PC-9 (cell line): ENCODE measurements around the gene BHLHE41. TPM values are rescaled to one million over a fixed set of nuclear protein-coding genes. Genes with fewer than 3 reads are reported as not detected.

Experiments
- BruUV-seq: library from RNA; stranded (reverse); fragments of 400-500 nt; replicated peaks from 2 replicates; lab custom pipeline; 2021; lab: Mats Ljungman, UMichigan
- CTCF ChIA-PET: fragments of 300-600 bp; sonication (Branson Sonifier 250); formaldehyde crosslinking; loops from one replicate; lab custom pipeline; 2022; ENCODE audit warnings: antibody characterized with exemption; lab: Charles Lee
- POLR2A ChIA-PET: fragments of 300-600 bp; sonication (Branson Sonifier 250); formaldehyde crosslinking; loops from one replicate; lab custom pipeline; 2022; ENCODE audit warnings: antibody characterized with exemption; ENCODE audit not compliant: unreplicated experiment; lab: Charles Lee
- DNase-seq, 2 experiments: peaks; one replicate each; pipeline versions ENCODE4 v3.0.0 to v3.0.0-alpha.2; 2015 to 2022; ENCODE audit warnings: mixed read lengths in 1 of 2
- H2AFZ ChIP-seq: fragments of 200-600 bp; sonication (generic); 2 replicates; pipeline ENCODE4 v1.8.1; 2017; ENCODE audit warnings: antibody characterized with exemption
- H3F3A ChIP-seq: fragments of 200-600 bp; sonication (generic); 2 replicates; pipeline ENCODE4 v1.8.1; 2017; ENCODE audit warnings: antibody characterized with exemption, mild to moderate bottlenecking, low read depth; ENCODE audit not compliant: insufficient read depth
- H3K27ac ChIP-seq: fragments of 200-600 bp; sonication (generic); 2 replicates; pipeline ENCODE4 v1.6.1; 2016; ENCODE audit warnings: mixed run types
- H3K27me3 ChIP-seq: fragments of 200-600 bp; sonication (generic); 2 replicates; pipeline ENCODE4 v1.6.1; 2016; ENCODE audit warnings: low read depth, mixed run types; ENCODE audit not compliant: insufficient read depth
- H3K36me3 ChIP-seq: fragments of 200-600 bp; sonication (generic); 2 replicates; pipeline ENCODE4 v1.6.1; 2016; ENCODE audit warnings: low read depth, mixed run types
- H3K4me1 ChIP-seq: fragments of 200-600 bp; sonication (generic); replicated peaks from 2 replicates; pipeline ENCODE4 v1.6.1; 2016; ENCODE audit warnings: mixed run types; ENCODE audit not compliant: insufficient read depth
- H3K4me2 ChIP-seq: fragments of 200-600 bp; sonication (generic); 2 replicates; pipeline ENCODE4 v1.6.1; 2017; ENCODE audit warnings: mixed run types
- H3K4me3 ChIP-seq: fragments of 200-600 bp; sonication (generic); 2 replicates; pipeline ENCODE4 v1.6.1; 2016; ENCODE audit warnings: mixed run types
- H3K79me2 ChIP-seq: fragments of 200-600 bp; sonication (generic); 2 replicates; pipeline ENCODE4 v1.6.1; 2017; ENCODE audit warnings: low read depth, mixed run types
- H3K9me2 ChIP-seq: fragments of 200-600 bp; sonication (generic); 2 replicates; pipeline ENCODE4 v1.8.1; 2017; ENCODE audit warnings: mild to moderate bottlenecking; ENCODE audit not compliant: insufficient read depth
- H3K9me3 ChIP-seq: fragments of 200-600 bp; sonication (generic); 2 replicates; pipeline ENCODE4 v1.8.1; 2016; ENCODE audit warnings: low read depth; ENCODE audit not compliant: insufficient read depth
- H4K20me1 ChIP-seq: fragments of 200-600 bp; sonication (generic); 2 replicates; pipeline ENCODE4 v1.8.1; 2017; ENCODE audit not compliant: insufficient read depth
- EZH2 ChIP-seq: fragments of 200-600 bp; sonication (generic); IDR thresholded peaks from 2 replicates; pipeline ENCODE4 v1.8.0; 2017; ENCODE audit warnings: antibody characterized with exemption, low read depth
- intact Hi-C: fragments of 100-400 bp; cut with micrococcal nuclease; formaldehyde crosslinking; loops from one replicate; pipeline ENCODE4 v1.10.0; 2022; ENCODE audit not compliant: unreplicated experiment
- total RNA-seq: library from RNA; stranded (reverse); gene quantifications from 2 replicates; pipeline ENCODE4 v1.2.3, GENCODE V29; 2021
- TF ChIP-seq, protein P1 (sequence below): fragments of 200-600 bp; sonication (generic); conservative IDR thresholded peaks from 2 replicates; pipeline ENCODE4 v1.6.1; 2017; ENCODE audit warnings: mixed run types, antibody characterized with exemption, mild to moderate bottlenecking, moderate library complexity

The BHLHE41 gene
- total RNA-seq, 1 experiment from 2014 or later, result 57.1 TPM

DNA sequence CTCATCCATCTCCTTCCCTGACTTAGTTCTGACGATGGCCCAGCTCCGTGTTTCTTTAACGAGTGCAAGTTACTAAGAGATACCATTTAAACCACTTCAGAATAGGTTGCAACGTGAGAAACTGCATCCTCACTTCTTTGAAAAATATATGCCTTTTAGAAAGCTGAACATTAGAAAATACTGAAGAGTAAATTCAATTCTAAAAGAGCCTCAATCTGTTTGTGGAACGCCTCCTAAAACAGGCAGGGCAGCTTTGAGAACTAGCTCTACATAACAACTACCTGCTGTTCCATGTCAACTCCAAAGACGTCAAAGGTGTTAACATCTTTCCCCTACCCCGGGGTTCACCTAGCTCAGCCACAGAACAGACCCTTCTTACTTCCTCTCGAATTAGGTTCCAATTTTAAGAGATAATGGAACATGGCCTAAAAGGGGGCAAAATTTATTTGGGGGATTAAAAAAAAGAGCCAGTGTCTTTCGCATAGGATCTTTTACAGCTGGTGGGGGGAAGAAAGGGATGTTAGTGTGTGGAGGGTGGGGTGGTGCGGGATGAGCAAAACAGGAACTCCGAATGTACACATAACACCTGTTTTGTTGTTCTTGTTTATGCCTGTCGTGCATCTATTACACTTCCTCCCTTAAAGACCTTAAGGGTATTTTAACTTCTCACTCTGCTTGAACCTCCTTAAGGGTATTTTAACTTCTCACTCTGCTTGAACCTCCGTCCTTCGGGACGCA, 3.3 kb downstream of the BHLHE41 start:
- POLR2A ChIA-PET, result interaction anchor here (0.7 to 0.8 kb wide), 2 partner anchors 77 to 628 kb away, joined by 4 to 5 read pairs; no protein-coding TSS in a partner anchor
- BruUV-seq, result no TSS peak
- H2AFZ ChIP-seq, result peak overlapping the region; percentile 18; the same call in 1 of the 2 replicates
- no peaks in the 10 kb centered on the region for H3K9me2 ChIP-seq
- CTCF ChIA-PET, result interaction anchor here (0.5 to 1.4 kb wide), 12 partner anchors 32 to 792 kb away, joined by 3 to 18 read pairs (median 4); no protein-coding TSS in a partner anchor
- DNase-seq, result no peak
- H3K79me2 ChIP-seq, result peaks cover 63% of the 10 kb centered on the region
- H3K4me3 ChIP-seq, result peak overlapping the region; percentile 87
- H3K27ac ChIP-seq, result peak overlapping the region; percentile 97
- no peaks in the 10 kb centered on the region for H3K9me3 ChIP-seq
- H3K4me1 ChIP-seq, result peaks cover 50% of the 10 kb centered on the region
- H3F3A ChIP-seq, result peaks cover 68% of the 10 kb centered on the region
- peaks cover 15% of the 10 kb centered on the region for H3K36me3 ChIP-seq
- no peak for TF ChIP-seq EZH2
- TF ChIP-seq, protein P1, sequence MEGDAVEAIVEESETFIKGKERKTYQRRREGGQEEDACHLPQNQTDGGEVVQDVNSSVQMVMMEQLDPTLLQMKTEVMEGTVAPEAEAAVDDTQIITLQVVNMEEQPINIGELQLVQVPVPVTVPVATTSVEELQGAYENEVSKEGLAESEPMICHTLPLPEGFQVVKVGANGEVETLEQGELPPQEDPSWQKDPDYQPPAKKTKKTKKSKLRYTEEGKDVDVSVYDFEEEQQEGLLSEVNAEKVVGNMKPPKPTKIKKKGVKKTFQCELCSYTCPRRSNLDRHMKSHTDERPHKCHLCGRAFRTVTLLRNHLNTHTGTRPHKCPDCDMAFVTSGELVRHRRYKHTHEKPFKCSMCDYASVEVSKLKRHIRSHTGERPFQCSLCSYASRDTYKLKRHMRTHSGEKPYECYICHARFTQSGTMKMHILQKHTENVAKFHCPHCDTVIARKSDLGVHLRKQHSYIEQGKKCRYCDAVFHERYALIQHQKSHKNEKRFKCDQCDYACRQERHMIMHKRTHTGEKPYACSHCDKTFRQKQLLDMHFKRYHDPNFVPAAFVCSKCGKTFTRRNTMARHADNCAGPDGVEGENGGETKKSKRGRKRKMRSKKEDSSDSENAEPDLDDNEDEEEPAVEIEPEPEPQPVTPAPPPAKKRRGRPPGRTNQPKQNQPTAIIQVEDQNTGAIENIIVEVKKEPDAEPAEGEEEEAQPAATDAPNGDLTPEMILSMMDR, result no peak
- no peaks in the 10 kb centered on the region for H3K27me3 ChIP-seq
- H3K4me2 ChIP-seq, result peak overlapping the region; percentile 98
- intact Hi-C loops, result loop anchor here (2.0 to 5.0 kb wide), 3 partner anchors 371 to 581 kb away; no protein-coding TSS in a partner anchor
- H4K20me1 ChIP-seq, result no peaks in the 10 kb centered on the region

DNA sequence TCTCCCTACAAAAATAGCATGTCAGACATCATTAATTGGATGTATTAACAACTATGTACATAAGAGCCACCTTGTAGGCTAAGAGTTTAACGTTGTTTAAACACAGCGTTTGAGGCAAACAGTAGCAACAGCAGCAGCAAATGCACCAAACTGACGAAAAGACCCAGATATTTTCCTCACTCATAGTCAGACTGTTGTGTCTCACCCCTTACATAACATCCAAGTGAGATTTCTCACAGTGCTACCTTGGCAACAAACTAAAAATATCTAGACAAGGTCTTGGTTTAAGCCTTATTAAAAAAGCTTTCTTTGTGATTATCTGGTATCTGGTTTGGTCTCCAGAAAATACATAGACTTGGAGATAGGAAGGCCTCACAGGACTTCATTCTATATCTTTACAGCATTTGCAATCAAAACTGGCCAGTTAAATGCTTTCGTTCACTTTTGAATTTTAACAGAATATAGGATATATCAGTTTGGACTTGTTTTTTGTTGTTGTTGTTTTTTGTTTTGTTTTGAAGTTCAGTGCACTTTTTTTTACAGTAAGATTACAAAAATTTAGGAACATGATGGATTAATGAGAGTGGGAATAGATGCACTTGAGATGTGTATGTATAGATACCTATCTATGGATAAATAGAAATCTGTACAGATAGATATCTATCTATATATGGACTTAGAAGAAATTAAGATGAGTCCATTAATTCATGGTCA, 4.1 kb downstream of the BHLHE41 start:
- intact Hi-C loops, result loop anchor here (5.0 kb wide), 2 partner anchors 372 to 582 kb away; no protein-coding TSS in a partner anchor
- POLR2A ChIA-PET, result interaction anchor here (0.8 kb wide), 1 partner anchor 628 kb away, joined by 4 read pairs; no protein-coding TSS in a partner anchor
- no peak for DNase-seq
- Histone ChIP-seq H3K4me3 (peak overlapping the region; percentile 87), H3K36me3 (peaks cover 15% of the 10 kb centered on the region), H3K27me3 (no peaks in the 10 kb centered on the region), H3K79me2 (peaks cover 63% of the 10 kb centered on the region), H3F3A (peaks cover 62% of the 10 kb centered on the region), H4K20me1 (no peaks in the 10 kb centered on the region), H3K4me1 (peaks cover 53% of the 10 kb centered on the region), H3K4me2 (peak overlapping the region; percentile 98), H3K9me3 (no peaks in the 10 kb centered on the region), H3K9me2 (no peaks in the 10 kb centered on the region), H2AFZ (no peak overlapping the region), H3K27ac (peak overlapping the region; percentile 97)
- CTCF ChIA-PET, result interaction anchor here (0.5 to 1.4 kb wide), 5 partner anchors 66 to 581 kb away, joined by 3 to 13 read pairs (median 4); no protein-coding TSS in a partner anchor
- TF ChIP-seq, protein P1, result no peak
- TF ChIP-seq EZH2, result no peak
- no TSS peak for BruUV-seq

DNA sequence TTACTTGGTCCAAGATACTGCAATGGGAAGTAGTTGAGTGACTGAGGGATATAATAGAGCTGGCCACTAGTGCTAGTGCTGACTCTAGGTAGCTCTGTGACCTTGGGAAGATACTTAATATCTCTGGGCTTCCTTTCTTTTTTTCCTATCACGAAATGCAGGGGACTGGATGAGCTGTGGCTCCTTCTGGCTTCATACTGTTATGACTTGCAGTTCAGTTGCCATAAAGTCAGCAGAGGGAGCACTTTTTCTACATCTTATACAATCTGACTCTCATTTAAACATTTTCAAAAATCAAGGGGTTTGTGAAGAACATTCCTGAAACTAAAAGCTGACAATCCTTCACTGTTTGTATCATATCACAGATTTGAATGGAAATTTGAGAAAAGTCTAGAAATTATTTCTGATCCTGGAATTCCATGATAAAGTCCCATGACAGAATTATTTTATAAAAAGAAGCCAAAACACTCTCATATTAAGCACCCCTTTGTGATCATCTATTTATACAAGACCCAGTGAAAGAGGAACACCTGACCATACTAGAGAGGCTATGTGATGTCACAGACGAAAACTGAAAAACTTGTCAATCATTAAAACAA, 5.3 kb downstream of the BHLHE41 start:
- Histone ChIP-seq H3K4me2 (peak overlapping the region; percentile 98), H3K9me3 (no peaks in the 10 kb centered on the region), H3K27me3 (no peaks in the 10 kb centered on the region), H3K4me3 (peak overlapping the region; percentile 87; the same call in 1 of the 2 replicates), H3K79me2 (peaks cover 55% of the 10 kb centered on the region), H3K4me1 (peaks cover 61% of the 10 kb centered on the region), H3K9me2 (no peaks in the 10 kb centered on the region), H3F3A (peaks cover 65% of the 10 kb centered on the region), H3K27ac (peak overlapping the region; percentile 97), H4K20me1 (no peaks in the 10 kb centered on the region), H3K36me3 (peaks cover 15% of the 10 kb centered on the region), H2AFZ (no peak overlapping the region)
- TF ChIP-seq, protein P1, result peak; percentile 71
- TF ChIP-seq EZH2, result no peak
- intact Hi-C loops, result loop anchor here (1.0 to 10.0 kb wide), 6 partner anchors 22 to 1215 kb away; partner anchors contain the start of genes BMAL2 and TM7SF3
- CTCF ChIA-PET, result interaction anchor here (0.6 to 2.1 kb wide), 10 partner anchors 20 to 582 kb away, joined by 3 to 12 read pairs (median 5); no protein-coding TSS in a partner anchor
- BruUV-seq, result no TSS peak
- DNase-seq, result peak in 1 of 2 experiments; percentile 52
- POLR2A ChIA-PET, result interaction anchor here (0.6 to 0.8 kb wide), 2 partner anchors 155 to 160 kb away, joined by 3 to 5 read pairs; no protein-coding TSS in a partner anchor
